ENCODE data around the gene ARMC9. TPM values are rescaled to one million over a fixed set of nuclear protein-coding genes. Genes with fewer than 3 reads are reported as not detected.
"Not testable (repeated sequence)": the region's sequence is repeated elsewhere in the genome, so short reads cannot be mapped to it uniquely, and the experiment has no call there.

ARMC9 gene
- total and polyA plus RNA-seq, 9 donors, result 16.7 to 33.5 (median 29.3) TPM

DNA sequence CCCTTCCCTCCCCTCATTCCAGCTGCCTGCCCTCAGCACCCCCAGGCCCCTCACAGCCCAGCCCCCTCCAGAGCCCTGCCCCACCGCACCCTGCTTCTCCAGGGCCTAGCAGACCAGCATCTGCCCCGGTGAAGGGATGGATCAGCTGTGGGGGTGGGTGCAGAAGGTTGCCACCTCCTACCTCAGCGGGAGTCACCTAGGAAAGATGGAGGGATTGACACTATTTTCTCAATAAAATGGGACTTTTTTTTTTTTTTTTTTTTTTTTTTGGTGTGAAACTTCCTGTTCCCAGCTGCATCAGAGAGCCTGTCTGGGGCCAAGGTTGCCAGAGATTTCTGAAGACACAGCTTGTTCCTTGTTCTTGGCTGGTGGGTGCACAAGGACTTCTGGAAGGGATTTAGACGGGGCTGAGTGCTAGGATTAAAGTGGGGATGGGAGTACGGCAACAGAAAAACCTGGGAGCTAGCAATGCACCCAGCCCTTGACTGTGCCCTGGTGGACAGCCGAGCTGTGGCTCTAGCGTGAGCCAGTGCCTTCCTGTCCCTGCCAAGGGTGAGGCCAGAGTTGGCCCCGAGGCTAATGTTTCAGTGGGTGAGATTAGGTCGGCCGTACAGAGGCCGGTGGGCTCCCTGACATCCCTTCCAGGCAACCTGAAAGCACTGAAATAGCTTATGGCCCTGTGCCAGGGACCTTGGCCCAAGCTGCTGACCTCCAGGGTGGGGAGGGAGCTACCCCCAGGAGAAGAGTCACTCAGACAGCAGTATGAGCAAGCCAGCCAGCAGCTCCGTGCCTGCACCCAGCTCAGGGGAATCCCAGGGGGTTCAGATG, 201.6 kb downstream of the ARMC9 start:
- Histone ChIP-seq H3K27ac (peak overlapping the region; percentile 68 to 79), H3K4me1 (ENCODE audit: insufficient read depth) (peaks cover 17% of the 10 kb centered on the region), H3K4me3 (no peak overlapping the region), H3K27me3 (no peaks in the 10 kb centered on the region), H3K9me3 (no peaks in the 10 kb centered on the region), H3K36me3 (no peaks in the 10 kb centered on the region)
- peak; percentile 82 to 89 (median 85) for DNase-seq
- WGBS, 3 donors, result 5 to 13% (median 8%) methylated on average over 12 of the region's 12 CpGs
- no peak for TF ChIP-seq POLR2A (IDR thresholded peaks at IDR 0.05)
- no peak for TF ChIP-seq CTCF (IDR thresholded peaks at IDR 0.05)
- TF ChIP-seq EP300 (IDR thresholded peaks at IDR 0.05), result no peak
- intact Hi-C loops (cut with DNase I), result loop anchor here in 1 of 4 donors (10.0 kb wide), 1 partner anchor 95 kb away; no protein-coding TSS in a partner anchor

DNA sequence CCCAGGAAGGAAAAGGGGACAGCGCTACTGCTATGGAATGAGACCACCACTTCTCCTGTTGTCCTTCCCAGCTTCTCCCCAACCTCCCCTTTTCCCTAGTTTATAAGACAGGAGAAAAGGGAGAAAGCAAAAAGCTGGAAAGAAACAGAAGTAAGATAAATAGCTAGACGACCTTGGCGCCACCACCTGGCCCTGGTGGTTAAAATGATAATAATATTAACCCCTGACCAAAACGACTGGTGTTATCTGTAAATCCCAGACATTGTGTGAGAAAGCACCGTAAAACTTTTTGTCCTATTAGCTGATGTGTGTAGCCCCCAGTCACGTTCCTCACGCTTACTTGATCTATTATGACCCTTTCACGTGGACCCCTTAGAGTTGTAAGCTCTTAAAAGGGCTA, 202.2 kb downstream of the ARMC9 start:
- Histone ChIP-seq H3K27ac (peak overlapping the region; percentile 53 to 79), H3K4me1 (ENCODE audit: insufficient read depth) (peaks cover 20% of the 10 kb centered on the region)
- H3K4me3 ChIP-seq; H3K27me3 ChIP-seq; H3K9me3 ChIP-seq; DNase-seq; intact Hi-C loops (cut with DNase I); H3K36me3 ChIP-seq: not testable (repeated sequence)
- WGBS, 3 donors, result 4 to 12% (median 11%) methylated on average over 8 of the region's 8 CpGs
- TF ChIP-seq CTCF (IDR thresholded peaks at IDR 0.05), result peak in 2 of 3 donors; percentile 5 to 15

DNA sequence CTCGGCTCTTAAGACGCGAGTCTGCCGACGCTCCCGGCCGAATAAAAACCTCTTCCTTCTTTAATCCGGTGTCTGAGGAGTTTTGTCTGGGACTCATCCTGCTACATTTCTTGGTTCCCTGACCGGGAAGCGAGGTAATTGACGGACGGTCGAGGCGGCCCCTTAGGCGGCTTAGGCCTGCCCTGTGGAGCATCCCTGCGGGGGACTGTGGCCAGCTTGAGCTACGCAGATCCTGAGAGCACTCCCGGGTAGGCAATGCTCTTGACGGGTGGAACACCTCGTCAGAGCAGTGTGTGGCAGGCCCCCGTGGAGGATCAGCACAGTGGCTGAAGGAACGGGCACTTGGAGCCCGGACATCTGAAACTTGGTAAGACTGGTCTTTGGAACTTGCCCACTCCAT, 202.7 kb downstream of the ARMC9 start:
- peak; percentile 52 to 74 (median 58) for DNase-seq
- H3K27ac ChIP-seq, result peak overlapping the region; percentile 53 to 79
- H3K27me3 ChIP-seq; H3K36me3 ChIP-seq; H3K4me3 ChIP-seq; intact Hi-C loops (cut with DNase I); H3K9me3 ChIP-seq: not testable (repeated sequence)
- H3K4me1 ChIP-seq (ENCODE audit: insufficient read depth), result peaks cover 20% of the 10 kb centered on the region
- 19 to 38% (median 19%) methylated on average over 23 of the region's 23 CpGs for WGBS, 3 donors

DNA sequence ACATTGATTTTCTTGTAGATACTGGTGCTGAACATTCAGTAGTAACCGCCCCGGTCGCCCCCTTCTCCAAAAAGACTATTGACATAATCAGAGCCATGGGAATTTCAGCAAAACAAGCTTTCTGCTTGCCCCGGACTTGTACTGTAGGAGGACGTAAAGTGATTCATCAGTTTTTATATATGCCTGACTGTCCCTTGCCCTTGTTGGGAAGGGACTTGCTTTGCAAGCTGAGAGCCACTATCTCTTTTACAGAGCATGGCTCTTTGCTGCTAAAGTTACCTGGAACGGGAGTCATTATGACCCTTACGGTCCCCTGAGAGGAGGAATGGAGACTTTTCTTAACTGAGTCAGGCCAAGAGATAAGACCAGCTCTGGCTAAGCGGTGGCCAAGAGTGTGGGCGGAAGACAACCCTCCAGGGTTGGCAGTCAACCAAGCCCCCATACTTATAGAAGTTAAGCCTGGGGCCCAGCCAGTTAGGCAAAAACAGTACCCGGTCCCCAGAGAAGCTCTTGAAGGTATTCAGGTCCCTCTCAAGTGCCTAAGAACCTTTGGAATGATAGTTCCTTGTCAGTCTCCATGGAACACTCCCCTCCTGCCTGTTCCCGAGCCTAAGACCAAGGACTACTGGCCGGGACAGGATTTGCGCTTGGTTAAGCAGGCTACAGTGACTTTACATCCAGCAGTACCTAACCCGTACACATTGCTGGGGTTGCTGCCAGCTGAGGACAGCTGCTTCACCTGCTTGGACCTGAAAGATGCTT, 205.2 kb downstream of the ARMC9 start:
- H3K4me3 ChIP-seq; H3K9me3 ChIP-seq; H3K27me3 ChIP-seq; intact Hi-C loops (cut with DNase I); H3K36me3 ChIP-seq: not testable (repeated sequence)
- Histone ChIP-seq H3K4me1 (ENCODE audit: insufficient read depth) (peaks cover 22% of the 10 kb centered on the region), H3K27ac (peak overlapping the region in 1 of 2 donors; percentile 79)
- WGBS, 3 donors, result 10 to 30% (median 15%) methylated on average over 14 of the region's 14 CpGs
- DNase-seq, result peak in 1 of 5 donors; percentile 53

DNA sequence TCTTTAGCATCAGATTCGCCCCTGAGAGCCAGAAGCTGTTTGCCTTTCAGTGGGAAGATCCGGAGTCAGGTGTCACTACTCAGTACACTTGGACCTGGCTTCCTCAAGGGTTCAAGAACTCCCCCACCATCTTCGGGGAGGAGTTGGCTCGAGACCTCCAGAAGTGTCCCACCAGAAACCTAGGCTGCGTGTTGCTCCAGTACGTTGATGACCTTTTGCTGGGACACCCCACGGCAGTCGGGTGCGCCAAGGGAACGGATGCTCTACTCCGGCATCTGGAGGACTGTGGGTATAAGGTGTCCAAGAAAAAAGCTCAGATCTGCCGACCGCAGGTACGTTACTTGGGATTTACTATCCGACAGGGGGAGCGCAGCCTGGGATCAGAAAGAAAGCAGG, 205.8 kb downstream of the ARMC9 start:
- peak in 1 of 5 donors; percentile 48 for DNase-seq
- intact Hi-C loops (cut with DNase I); H3K4me3 ChIP-seq; H3K36me3 ChIP-seq; H3K27me3 ChIP-seq; H3K9me3 ChIP-seq: not testable (repeated sequence)
- WGBS, 3 donors, result 46 to 77% (median 61%) methylated on average over 16 of the region's 16 CpGs
- peak overlapping the region in 1 of 2 donors; percentile 79 for H3K27ac ChIP-seq
- peaks cover 20% of the 10 kb centered on the region for H3K4me1 ChIP-seq (ENCODE audit: insufficient read depth)

Measured in ovary (tissue), 9 donors.